OCI-LY1 (cell line): ENCODE measurements around the gene TMEM184B.
"Not testable (repeated sequence)": the region's sequence is repeated elsewhere in the genome, so short reads cannot be mapped to it uniquely, and the experiment has no call there.

Source experiments
- EZH2 ChIP-seq: fragments of 200-600 bp; sonication (generic), shearing (Covaris generic); IDR thresholded peaks from 2 replicates; pipeline ENCODE4 v1.8.0; 2017; ENCODE audit warnings: borderline replicate concordance, mixed run types, mild to moderate bottlenecking, antibody characterized with exemption, low read length, moderate library complexity, mixed read lengths
- TF ChIP-seq, protein P1 (sequence below): fragments of 200-600 bp; sonication (generic), shearing (Covaris generic); IDR thresholded peaks from 2 replicates; pipeline ENCODE4 v1.5.1; 2017; ENCODE audit warnings: mild to moderate bottlenecking, antibody characterized with exemption, low read length, moderate library complexity, mixed read lengths

DNA sequence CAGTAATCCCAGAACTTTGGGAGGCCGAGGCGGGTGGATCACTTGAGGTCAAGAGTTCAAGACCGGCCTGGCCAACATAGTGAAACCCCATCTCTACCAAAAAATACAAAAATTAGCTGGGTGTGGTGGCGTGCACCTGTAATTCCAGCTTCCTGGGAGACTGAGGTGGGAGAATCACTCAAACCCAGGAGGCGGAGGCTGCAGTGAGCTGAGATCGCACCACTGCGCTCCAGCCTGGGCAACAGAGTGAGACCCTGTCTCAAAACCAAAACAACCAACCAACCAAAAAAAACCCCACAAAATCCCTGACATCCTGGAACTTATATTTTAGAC lies 94.2 kb downstream of the TMEM184B start:
- TF ChIP-seq, protein P1, sequence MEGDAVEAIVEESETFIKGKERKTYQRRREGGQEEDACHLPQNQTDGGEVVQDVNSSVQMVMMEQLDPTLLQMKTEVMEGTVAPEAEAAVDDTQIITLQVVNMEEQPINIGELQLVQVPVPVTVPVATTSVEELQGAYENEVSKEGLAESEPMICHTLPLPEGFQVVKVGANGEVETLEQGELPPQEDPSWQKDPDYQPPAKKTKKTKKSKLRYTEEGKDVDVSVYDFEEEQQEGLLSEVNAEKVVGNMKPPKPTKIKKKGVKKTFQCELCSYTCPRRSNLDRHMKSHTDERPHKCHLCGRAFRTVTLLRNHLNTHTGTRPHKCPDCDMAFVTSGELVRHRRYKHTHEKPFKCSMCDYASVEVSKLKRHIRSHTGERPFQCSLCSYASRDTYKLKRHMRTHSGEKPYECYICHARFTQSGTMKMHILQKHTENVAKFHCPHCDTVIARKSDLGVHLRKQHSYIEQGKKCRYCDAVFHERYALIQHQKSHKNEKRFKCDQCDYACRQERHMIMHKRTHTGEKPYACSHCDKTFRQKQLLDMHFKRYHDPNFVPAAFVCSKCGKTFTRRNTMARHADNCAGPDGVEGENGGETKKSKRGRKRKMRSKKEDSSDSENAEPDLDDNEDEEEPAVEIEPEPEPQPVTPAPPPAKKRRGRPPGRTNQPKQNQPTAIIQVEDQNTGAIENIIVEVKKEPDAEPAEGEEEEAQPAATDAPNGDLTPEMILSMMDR = not testable (repeated sequence)
- not testable (repeated sequence) for TF ChIP-seq EZH2
